ENCODE data around the gene TCEANC. TPM values are rescaled to one million over a fixed set of nuclear protein-coding genes. Genes with fewer than 3 reads are reported as not detected.

Gene TCEANC
- total RNA-seq, 4 donors from 2014 or later, result 2.5 to 6.9 (median 2.7) TPM

DNA sequence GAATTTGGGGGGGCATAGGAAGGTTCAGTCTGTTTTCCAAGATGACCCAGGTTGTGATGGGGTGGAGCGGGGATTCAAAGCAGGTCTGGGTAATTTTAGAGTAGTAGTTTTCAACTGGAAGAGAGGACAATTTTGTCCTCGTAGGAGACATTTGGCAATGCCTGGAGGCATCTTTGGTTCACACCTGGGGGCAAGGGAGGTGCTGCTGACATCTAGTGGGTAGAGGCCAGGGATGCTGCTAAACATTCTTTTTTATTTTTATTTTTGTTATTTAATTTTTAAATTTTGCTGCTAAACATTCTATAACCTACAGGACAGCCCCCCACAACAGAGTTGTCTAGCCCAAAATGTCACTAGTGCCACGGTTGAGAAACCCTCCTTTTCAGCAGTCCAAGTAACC is 37.9 kb downstream of the TCEANC start:
- no peak overlapping the region for H3K4me3 ChIP-seq (ENCODE audit: low read depth, poor library complexity, severe bottlenecking)
- DNase-seq (ENCODE audit: low spot score in 2 of 2), result no peak
- WGBS, 2 donors, result 55 to 65% methylated on average over 3 of the region's 3 CpGs
- TF ChIP-seq, protein P1, sequence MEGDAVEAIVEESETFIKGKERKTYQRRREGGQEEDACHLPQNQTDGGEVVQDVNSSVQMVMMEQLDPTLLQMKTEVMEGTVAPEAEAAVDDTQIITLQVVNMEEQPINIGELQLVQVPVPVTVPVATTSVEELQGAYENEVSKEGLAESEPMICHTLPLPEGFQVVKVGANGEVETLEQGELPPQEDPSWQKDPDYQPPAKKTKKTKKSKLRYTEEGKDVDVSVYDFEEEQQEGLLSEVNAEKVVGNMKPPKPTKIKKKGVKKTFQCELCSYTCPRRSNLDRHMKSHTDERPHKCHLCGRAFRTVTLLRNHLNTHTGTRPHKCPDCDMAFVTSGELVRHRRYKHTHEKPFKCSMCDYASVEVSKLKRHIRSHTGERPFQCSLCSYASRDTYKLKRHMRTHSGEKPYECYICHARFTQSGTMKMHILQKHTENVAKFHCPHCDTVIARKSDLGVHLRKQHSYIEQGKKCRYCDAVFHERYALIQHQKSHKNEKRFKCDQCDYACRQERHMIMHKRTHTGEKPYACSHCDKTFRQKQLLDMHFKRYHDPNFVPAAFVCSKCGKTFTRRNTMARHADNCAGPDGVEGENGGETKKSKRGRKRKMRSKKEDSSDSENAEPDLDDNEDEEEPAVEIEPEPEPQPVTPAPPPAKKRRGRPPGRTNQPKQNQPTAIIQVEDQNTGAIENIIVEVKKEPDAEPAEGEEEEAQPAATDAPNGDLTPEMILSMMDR (IDR thresholded peaks at IDR 0.05), result no peak
- no peak for TF ChIP-seq POLR2A (IDR thresholded peaks at IDR 0.05)
- intact Hi-C loops (cut with DNase I; ENCODE audit: low total_unique reads), result no loop called here

DNA sequence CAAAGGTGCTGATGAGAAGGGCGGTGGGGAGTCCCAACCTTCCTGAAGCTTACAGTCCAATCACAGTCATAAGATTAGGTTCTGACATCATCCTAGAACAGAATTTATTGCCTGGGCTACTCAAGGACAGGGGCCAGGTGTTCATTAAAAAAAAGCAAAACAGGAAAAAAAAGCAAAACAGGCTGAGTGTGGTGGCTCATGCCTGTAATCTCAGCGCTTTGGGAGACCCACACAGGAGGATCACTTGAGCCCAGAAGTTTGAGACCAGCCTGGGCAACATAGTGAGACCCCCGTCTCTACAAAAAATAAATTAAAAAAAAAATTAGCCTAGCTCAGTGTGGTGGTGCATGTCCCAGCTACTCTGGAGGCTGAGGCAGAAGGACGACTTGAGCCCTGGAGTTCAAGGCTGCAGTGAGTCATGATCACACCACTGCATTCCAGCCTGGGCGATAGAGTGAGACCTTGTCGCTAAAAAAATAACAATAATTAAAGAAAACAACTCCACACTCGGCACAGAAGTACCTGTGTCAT is 39.0 kb downstream of the TCEANC start:
- DNase-seq (ENCODE audit: low spot score in 2 of 2), result no peak
- intact Hi-C loops (cut with DNase I; ENCODE audit: low total_unique reads), result no loop called here
- TF ChIP-seq, protein P1 (IDR thresholded peaks at IDR 0.05), result no peak
- no peak for TF ChIP-seq POLR2A (IDR thresholded peaks at IDR 0.05)
- no peak overlapping the region for H3K4me3 ChIP-seq (ENCODE audit: low read depth, poor library complexity, severe bottlenecking)
- WGBS, 2 donors, result 71 to 72% methylated on average over 7 of the region's 7 CpGs

DNA sequence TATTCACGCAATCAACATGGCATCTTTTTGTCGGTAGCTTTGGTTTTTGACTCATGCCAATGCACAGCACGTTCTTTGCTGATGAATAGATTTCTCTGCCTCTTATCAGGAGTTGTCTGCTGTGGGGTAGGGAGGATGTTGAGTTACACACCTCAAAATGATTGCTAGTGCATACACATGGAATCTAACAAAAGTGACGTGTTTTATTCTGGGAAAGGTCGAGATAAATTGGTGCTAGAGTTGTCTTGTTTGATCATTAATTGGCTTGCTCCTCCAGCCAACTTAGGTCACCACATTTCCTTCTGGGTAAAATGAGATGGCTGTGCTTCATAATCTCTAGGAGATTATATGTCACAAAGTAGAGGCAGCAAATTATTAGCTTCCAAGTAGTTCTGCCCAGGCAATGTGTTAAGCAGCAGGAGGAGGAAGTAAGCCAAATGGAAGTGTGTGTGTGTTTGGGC is 39.9 kb downstream of the TCEANC start:
- TF ChIP-seq POLR2A (IDR thresholded peaks at IDR 0.05), result no peak
- TF ChIP-seq, protein P1 (IDR thresholded peaks at IDR 0.05), result no peak
- DNase-seq (ENCODE audit: low spot score in 2 of 2), result no peak
- H3K4me3 ChIP-seq (ENCODE audit: low read depth, poor library complexity, severe bottlenecking), result no peak overlapping the region
- intact Hi-C loops (cut with DNase I; ENCODE audit: low total_unique reads), result no loop called here
- 60 to 67% methylated on average over 5 of the region's 5 CpGs for WGBS, 2 donors

DNA sequence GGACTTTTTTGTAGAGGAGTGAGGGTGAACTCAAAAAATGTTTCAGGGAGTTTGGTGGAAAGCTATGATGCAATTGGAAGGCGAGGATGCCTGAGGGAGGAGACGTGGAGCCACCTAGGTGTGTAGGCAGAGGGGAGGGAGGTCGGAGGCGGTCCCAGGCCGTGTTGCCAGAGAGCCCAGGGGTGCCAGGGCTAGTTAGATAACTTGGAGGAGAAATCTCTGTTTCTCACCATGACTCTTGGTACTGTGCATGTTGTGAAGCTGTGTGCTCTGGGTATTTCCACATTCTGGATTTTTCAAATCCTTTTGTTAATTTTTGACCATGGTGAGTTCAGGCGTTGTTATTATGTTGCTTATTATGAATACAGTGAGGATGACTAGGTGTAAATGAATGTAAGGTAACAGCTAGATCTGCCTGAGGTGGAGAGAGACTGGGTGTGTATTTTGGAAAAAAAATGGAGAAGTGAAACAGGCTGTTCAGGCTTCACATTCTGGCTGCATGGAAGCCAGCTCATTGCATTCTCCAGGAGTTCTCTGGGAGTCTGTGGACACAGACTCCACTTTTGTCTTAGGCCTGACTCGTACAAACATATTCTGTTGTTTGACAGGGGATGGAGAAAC is 40.5 kb downstream of the TCEANC start:
- 35 to 49% methylated on average over 7 of the region's 7 CpGs for WGBS, 2 donors
- intact Hi-C loops (cut with DNase I; ENCODE audit: low total_unique reads), result no loop called here
- no peak overlapping the region for H3K4me3 ChIP-seq (ENCODE audit: low read depth, poor library complexity, severe bottlenecking)
- DNase-seq (ENCODE audit: low spot score in 2 of 2), result no peak
- no peak for TF ChIP-seq POLR2A (IDR thresholded peaks at IDR 0.05)
- TF ChIP-seq, protein P1 (IDR thresholded peaks at IDR 0.05), result no peak

DNA sequence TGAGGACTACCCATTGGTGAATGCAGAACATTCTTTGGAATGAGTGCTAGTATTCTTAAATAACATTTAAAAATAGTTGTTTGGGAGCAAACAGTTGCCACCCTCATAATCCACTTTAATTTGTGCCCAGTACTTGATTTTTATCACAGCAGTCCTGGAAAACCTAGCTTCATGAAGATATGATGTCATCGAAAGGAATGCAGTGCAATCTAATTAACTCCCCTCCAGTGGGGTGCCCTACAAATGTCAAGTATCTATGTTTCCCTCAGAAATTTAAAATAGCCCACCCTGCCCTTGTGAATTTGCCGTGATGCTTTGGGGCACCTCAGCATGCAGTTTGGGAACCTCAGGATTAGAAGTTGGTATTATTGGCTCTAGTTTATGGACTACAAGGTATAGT is 41.4 kb downstream of the TCEANC start:
- 46 to 66% methylated on average over 2 of the region's 2 CpGs for WGBS, 2 donors

More for the DNA sequence above, 41.4 kb downstream of the TCEANC start:
- no peak for DNase-seq (ENCODE audit: low spot score in 2 of 2)
- TF ChIP-seq, protein P1 (IDR thresholded peaks at IDR 0.05), result no peak
- no peak for TF ChIP-seq POLR2A (IDR thresholded peaks at IDR 0.05)
- intact Hi-C loops (cut with DNase I; ENCODE audit: low total_unique reads), result no loop called here
- no peak overlapping the region for H3K4me3 ChIP-seq (ENCODE audit: low read depth, poor library complexity, severe bottlenecking)
